ENCODE results near the gene CENPC. TPM values are rescaled to one million over a fixed set of nuclear protein-coding genes. Genes with fewer than 3 reads are reported as not detected.
"Not testable (repeated sequence)": the region's sequence is repeated elsewhere in the genome, so short reads cannot be mapped to it uniquely, and the experiment has no call there.

The CENPC gene
- total RNA-seq, 1 donor from 2014 or later = 9.0 TPM

DNA sequence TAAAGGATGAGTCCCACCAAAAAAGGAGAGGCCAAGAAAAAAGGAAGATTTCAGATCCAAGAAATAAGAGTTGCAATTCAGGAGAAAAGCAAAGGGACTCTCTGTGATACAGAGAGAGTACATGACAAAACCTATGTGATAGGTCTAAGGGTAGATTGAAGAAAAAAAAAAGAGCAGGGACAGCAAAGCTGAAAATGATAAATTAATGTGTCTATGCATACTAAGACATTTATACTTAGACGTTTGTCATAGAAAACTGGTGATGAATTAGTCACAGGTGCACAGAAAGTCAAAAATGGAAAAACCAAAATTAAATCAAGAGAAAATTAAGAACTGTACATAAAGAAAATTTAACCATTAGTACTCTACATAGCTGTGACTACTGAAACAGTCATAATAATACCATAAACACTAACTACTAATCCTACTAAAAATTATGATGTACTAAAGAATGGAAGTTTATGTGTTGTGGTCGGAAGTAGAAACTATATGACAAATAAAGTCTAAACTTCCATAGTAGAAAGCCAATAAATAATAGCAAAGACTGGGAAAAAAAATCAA lies 9.9 kb downstream of the CENPC start:
- intact Hi-C loops (cut with micrococcal nuclease) = no loop called here
- H3K36me3 ChIP-seq = peaks cover 87% of the 10 kb centered on the region
- TF ChIP-seq, protein P1, sequence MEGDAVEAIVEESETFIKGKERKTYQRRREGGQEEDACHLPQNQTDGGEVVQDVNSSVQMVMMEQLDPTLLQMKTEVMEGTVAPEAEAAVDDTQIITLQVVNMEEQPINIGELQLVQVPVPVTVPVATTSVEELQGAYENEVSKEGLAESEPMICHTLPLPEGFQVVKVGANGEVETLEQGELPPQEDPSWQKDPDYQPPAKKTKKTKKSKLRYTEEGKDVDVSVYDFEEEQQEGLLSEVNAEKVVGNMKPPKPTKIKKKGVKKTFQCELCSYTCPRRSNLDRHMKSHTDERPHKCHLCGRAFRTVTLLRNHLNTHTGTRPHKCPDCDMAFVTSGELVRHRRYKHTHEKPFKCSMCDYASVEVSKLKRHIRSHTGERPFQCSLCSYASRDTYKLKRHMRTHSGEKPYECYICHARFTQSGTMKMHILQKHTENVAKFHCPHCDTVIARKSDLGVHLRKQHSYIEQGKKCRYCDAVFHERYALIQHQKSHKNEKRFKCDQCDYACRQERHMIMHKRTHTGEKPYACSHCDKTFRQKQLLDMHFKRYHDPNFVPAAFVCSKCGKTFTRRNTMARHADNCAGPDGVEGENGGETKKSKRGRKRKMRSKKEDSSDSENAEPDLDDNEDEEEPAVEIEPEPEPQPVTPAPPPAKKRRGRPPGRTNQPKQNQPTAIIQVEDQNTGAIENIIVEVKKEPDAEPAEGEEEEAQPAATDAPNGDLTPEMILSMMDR (IDR thresholded peaks at IDR 0.05; ENCODE audit: borderline replicate concordance) = no peak
- no peaks in the 10 kb centered on the region for H3K9me3 ChIP-seq (replicated peaks)
- no peaks in the 10 kb centered on the region for H3K4me1 ChIP-seq
- no peak overlapping the region for H3K4me3 ChIP-seq
- DNase-seq = no peak
- H3K27ac ChIP-seq (replicated peaks) = no peak overlapping the region
- H3K27me3 ChIP-seq (ENCODE audit: low read depth) = no peaks in the 10 kb centered on the region

DNA sequence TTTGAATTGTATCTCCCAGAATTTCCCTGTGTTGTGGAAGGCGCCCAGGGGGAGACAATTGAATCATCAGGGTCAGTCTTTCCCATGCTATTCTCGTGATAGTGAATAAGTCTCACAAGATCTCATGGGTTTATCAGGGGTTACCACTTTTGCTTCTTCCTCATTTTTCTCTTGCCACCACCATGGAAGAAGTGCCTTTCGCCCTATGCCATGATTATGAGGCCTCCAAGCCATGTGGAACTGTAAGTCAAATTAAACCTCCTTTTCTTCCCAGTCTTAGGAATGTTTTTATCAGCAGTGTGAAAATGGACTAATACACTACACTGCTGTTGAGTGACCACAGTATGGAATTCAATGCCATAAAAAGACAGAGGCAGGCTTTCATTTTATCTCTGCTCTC lies 12.2 kb downstream of the CENPC start:
- peaks cover 86% of the 10 kb centered on the region for H3K36me3 ChIP-seq
- TF ChIP-seq, protein P1 (IDR thresholded peaks at IDR 0.05; ENCODE audit: borderline replicate concordance) = no peak
- no peak overlapping the region for H3K4me3 ChIP-seq
- H3K27ac ChIP-seq (replicated peaks) = no peak overlapping the region
- H3K9me3 ChIP-seq (replicated peaks) = no peaks in the 10 kb centered on the region
- no peaks in the 10 kb centered on the region for H3K4me1 ChIP-seq
- intact Hi-C loops (cut with micrococcal nuclease) = no loop called here
- no peaks in the 10 kb centered on the region for H3K27me3 ChIP-seq (ENCODE audit: low read depth)
- no peak for DNase-seq

DNA sequence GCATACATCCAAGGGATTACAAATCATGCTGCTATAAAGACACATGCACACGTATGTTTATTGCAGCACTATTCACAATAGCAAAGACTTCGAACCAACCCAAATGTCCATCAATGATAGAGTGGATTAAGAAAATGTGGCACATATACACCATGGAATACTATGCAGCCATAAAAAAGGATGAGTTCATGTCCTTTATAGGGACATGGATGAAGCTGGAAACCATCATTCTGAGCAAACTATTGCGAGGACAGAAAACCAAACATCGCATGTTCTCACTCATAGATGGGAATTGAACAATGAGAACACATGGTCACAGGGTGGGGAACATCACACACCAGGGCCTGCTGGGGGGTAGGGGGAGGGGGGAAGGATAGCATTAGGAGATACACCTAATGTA lies 12.9 kb downstream of the CENPC start:
- intact Hi-C loops (cut with micrococcal nuclease) = not testable (repeated sequence)
- H3K36me3 ChIP-seq = peaks cover 79% of the 10 kb centered on the region

DNA sequence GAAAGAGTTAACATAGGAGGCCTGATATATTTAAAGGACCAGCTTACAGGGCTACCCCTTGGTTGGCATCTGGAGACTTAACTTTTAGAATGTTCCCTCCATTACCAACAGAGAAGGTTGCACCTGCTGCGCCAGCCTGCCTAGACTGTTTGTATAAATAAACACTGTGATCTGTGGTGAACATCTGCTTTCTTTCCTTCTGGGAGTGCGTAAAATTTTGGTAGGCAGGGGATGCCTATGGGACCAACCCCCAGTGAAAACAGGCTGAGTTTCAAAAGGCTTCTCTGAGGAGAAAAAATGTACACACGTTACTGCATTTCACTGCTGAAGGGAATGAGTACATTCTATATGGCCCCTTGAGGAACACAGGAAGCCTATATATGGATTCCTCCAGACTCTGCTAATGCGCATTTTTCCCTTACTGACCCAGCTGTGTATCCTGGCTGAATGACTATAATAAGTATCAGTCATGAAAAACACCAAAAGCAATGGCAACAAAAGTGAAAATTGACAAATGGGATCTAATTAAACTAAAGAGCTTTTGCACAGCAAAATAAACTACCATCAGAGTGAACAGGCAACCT lies 13.8 kb downstream of the CENPC start:
- Histone ChIP-seq H3K4me1 (no peaks in the 10 kb centered on the region), H3K36me3 (peaks cover 71% of the 10 kb centered on the region), H3K9me3 (replicated peaks) (no peaks in the 10 kb centered on the region), H3K4me3 (no peak overlapping the region), H3K27ac (replicated peaks) (no peak overlapping the region), H3K27me3 (ENCODE audit: low read depth) (no peaks in the 10 kb centered on the region)
- intact Hi-C loops (cut with micrococcal nuclease) = no loop called here
- TF ChIP-seq, protein P1 (IDR thresholded peaks at IDR 0.05; ENCODE audit: borderline replicate concordance) = no peak
- no peak for DNase-seq

More for the DNA sequence above, 12.9 kb downstream of the CENPC start:
- H3K4me3 ChIP-seq; H3K9me3 ChIP-seq (replicated peaks); H3K27ac ChIP-seq (replicated peaks); DNase-seq; H3K4me1 ChIP-seq; H3K27me3 ChIP-seq (ENCODE audit: low read depth): not testable (repeated sequence)

DNA sequence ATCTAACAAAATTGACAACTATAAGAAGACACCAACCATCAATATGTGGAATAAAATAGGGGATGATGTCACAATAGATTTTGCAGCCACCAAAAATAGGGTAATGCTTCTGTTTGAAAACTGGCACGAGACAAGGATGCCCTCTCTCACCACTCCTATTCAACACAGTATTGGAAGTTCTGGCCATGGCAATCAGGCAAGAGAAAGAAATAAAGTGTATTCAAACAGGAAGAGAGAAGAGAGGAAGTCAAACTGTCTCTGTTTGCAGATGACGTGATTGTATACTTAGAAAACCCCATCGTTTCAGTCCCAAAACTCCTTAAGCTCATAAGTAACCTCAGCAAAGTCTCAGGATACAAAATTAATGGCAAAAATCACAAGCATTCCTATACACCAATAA lies 21.2 kb downstream of the CENPC start:
- H3K27ac ChIP-seq (replicated peaks); H3K27me3 ChIP-seq (ENCODE audit: low read depth); intact Hi-C loops (cut with micrococcal nuclease); H3K4me3 ChIP-seq; DNase-seq; H3K9me3 ChIP-seq (replicated peaks): not testable (repeated sequence)
- Histone ChIP-seq H3K36me3 (peaks cover 14% of the 10 kb centered on the region), H3K4me1 (peaks cover 13% of the 10 kb centered on the region)

DNA sequence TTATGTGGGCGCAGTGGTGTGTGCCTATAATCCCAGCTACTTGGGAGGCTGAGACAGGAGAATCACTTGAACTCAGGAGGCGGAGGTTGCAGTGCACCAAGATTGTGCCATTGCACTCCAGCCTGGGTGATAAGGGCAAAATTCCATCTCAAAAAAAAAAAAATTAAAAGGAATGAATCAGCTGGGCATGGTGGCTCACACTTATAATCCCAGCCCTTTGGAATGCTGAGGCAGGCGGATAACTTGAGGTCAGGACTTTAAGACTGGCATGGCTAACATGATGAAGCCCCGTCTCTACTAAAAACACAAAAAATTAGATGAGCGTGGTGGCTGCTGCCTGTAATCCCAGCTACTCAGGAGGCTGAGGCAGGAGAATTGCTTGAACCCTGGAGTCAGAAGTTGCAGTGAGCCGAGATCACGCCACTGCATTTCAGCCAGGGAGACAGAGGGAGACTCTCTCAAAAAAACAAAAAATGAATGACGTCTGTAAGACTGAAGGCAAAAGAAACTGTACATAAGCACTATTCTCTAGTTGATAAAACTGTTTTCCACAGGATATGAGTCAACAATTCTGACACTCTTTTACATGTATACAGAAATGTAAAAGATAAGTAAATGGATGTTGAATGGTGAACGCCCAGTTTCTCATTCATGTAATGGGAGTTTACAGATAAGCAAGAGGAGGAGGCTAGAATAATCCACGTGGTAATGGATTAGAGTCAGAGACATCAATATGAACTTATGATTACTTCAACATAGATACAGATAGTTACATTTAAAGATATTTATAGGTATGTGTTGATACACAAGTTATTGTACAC lies 22.2 kb downstream of the CENPC start:
- Histone ChIP-seq H3K9me3 (replicated peaks) (no peaks in the 10 kb centered on the region), H3K36me3 (peaks cover 16% of the 10 kb centered on the region), H3K27me3 (ENCODE audit: low read depth) (no peaks in the 10 kb centered on the region), H3K27ac (replicated peaks) (no peak overlapping the region), H3K4me1 (peaks cover 21% of the 10 kb centered on the region), H3K4me3 (no peak overlapping the region)
- no peak for DNase-seq
- TF ChIP-seq, protein P1 (IDR thresholded peaks at IDR 0.05; ENCODE audit: borderline replicate concordance) = no peak
- intact Hi-C loops (cut with micrococcal nuclease) = no loop called here

Measured in left ventricle myocardium inferior (tissue), 1 donor.